HL-60/S4 treated with phorbol 12-myristate 13-acetate at 8.2 ng/mL for 4 days and 3 days (cell line): ENCODE measurements around the gene UAP1L1.

Experiments used
- in situ Hi-C: fragments of 300-500 bp; cut with MboI; formaldehyde crosslinking; loops from 2 replicates; pipeline ENCODE4 v1.15.0; 2022; ENCODE audit warnings: low sequenced_read_pairs

Gene UAP1L1

GRCh38 chr9:137040568-137040967 lies 36.7 kb upstream of the UAP1L1 start:
- in situ Hi-C loops: no loop called here

DNA sequence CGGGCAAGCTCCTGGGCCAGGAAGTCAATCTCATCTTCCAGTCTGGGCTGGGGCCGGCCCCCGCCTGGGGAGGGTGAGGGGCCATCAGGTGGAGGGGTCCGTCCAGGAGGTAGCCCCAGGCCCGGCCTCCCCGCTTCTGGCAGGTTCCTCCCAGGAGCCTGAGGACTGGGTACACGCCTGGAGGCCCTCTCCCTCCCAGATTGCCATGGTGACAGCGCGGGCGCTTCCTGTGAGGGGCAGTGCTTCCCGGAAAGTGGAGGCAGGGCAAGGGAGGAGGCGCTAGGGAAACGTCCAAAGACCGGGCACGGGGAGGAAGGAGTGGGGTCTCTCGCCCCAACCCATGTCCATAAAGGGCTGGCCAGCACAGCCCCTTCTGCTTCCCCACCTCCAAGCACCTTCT lies 36.2 kb upstream of the UAP1L1 start:
- in situ Hi-C loops: no loop called here

DNA sequence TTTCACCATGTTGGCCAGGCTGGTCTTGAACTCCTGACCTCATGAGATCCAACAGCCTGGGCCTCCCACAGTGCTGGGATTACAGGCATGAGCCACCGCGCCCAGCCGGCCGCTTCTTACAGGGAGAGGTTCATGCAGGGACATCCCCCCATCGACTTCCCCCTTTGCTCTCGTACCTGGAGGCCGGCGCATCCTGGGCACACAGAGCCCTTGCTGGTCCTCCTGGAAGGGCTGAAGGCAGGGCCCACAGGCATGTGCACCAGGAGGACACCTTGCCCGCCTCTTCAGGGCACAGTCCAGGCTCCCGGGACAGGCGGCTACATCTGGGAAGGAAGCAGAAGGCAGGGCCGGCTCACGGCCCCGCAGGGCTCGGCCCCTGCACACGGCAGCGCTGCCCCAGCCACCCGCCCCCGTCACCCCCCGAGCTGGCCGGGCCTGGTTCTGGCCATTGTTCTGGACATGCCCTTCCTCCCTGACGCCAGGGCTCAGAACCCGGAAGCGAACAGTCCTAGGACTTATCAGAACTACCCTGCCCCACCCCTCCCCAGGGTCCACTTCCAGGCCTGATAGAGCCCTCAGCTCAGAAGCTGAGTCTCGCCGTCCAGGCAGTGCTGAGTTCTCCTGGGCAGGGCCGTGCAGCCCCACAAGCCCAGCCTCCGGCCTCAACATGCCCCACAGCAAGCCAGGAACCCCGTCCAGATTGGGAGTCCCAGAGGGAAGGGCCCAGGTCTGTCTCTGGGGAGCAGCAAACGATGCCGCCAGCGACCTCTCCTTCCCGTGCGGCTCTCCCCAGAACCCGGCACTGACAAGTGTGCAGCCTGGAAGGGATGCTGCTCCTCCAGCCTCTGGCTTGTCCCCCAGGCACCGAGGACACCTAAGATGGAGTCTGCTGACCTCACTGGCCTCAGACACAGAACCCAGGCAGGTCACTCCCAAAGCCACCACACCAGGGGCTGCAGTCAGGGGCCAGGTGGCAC lies 34.3 kb upstream of the UAP1L1 start:
- in situ Hi-C loops: no loop called here

DNA sequence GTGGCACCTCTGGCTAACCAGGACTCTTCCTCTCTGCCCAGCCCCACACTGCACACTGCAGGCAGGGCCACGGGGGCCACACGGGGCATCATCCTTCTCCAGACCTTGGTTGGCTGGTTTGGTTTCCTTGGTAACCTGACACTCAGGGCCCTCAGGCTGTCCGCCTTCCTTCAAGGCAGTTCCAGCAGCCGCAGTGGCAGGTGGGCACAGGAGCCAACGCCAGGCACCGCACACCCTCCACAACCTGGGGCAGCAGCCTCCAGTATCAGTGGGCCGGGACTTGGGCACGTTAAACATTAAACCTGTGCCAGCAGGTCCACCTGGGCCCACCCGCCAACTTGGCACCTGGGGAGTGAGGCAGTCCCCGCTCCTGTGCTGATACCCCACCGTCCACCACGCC lies 33.3 kb upstream of the UAP1L1 start:
- in situ Hi-C loops: no loop called here

- in situ Hi-C loops: no loop called here
Measured at GRCh38 chr9:137044502-137045177, 32.7 kb upstream of the UAP1L1 start.

DNA sequence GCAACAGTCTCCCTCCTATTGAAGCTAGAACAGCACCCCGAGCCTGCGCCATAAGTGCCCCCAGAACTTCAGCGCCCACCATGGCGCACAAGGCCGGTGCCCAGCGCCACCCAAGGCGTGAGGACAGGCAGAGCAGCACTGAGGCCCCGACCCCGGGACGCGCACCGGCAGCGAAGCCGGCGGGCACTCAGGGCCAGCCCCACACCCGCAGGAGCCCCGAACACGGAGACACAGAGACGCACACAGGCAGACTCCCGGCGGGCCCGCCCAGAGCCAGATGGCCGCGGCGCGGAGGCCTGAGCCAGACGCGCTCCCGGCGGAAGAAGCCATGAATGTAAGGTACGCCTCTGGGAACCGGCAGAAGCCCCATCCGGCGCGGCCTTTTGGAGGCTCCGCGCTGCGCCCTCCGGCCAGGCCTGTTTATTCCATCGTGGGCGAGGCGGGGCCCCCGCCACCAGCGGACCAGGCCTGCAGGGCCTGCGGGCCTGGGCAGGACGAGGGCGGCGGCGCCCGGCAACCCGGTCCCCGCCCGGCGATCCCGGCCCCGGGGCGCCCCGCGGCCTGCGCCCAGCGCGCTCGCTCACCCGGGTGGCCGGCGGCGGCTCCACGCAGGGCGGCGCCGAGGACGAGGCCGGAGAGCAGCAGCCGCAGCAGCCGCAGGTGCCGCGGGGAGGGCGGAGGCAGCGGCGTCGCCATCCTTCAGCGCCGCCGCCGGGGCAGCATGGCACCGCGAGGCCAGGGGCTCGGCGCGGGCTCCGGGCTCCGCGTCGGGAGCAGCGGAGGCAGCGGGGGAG lies 31.8 kb upstream of the UAP1L1 start:
- in situ Hi-C loops: no loop called here

DNA sequence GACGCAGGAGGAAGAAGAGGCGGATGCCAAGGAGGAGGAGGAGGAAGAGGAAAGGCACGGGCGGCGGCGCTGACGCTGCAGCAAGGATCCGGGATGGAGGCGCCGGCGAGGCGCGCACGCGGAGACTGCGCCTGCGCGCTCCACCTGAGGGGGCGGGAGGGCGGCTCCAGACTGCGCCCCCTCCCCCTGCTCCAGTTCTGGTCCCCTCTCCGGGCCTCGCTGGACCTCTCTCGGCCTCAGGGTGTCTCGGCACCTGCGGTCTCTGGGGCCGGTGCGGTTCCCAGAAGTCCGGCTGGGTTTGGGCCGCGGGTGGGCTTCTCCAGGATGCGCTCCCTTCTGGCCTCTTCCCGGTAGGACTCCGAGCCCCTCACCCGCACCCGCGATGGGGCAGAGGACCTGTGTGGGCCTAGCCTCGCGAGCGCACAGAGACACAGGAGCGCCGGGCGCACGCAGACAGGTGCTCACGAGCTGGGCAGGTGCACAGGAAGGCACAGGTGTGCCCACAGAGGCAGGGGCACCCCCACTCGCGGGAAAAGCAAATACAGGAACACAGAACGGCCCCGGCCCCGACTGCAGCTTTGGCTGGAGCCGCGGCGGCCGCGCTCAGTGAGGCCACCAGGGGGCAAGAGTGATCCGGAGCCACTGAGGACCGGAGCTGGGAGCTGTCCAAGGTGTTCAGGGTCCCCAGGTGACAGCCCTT lies 31.1 kb upstream of the UAP1L1 start, which contains the start of gene NPDC1:
Gene NPDC1, minus strand, starts transcription at position 90 of the 700 bp plus-strand sequence. CDS start 188 bp downstream, outside the sequence.
- in situ Hi-C loops: no loop called here

DNA sequence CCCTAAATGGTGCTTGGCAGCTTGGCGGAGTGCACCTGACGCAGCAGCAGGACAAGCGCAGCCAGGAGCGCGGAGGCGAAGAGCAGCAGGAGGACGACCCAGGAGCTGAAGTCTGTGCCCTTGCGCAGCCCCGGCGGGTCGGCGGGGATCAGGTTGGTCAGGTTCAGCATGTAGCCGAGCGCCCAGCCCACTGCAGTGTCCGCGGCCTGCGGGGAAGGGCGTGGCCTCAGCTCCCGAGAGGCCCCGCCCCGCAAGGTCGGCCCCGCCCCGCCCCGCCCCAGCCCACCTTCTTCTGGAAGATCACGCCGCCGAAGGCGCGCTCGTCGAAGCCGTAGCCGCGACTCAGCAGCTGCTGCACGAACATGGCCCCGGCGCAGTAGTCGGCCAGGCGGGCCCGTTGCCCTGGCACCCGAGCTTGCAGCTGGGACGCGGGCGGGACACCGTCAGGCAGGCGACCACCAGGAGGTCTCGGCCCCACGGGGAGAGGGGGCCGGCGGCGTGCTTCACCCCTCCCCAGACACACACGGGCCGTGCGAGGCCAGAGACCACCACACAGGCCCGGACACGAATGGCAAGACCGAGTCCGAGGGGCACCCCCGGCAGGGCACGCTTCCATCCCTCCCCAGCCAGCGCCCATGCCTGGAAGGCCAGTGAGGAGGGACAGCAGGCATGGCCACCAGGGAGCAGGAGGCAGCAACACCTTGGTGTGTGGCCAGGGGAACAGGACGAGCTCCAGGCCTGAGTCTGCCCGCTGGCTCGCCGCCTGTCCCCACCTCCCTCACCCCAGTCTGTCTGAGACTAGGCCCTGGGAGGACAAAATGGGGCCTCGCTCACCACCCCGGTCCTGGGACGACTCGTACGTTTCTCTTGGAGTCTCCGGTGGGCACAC lies 28.4 kb upstream of the UAP1L1 start:
- in situ Hi-C loops: no loop called here

- in situ Hi-C loops: no loop called here
Measured at GRCh38 chr9:137049544-137050449, 27.5 kb upstream of the UAP1L1 start.

- in situ Hi-C loops: no loop called here
Measured at GRCh38 chr9:137050570-137050969, 26.7 kb upstream of the UAP1L1 start.

- in situ Hi-C loops: no loop called here
Measured at GRCh38 chr9:137051145-137051724, 26.1 kb upstream of the UAP1L1 start.

GRCh38 chr9:137052293-137052692 lies 25.0 kb upstream of the UAP1L1 start:
- in situ Hi-C loops: no loop called here

GRCh38 chr9:137052998-137053943 lies 24.0 kb upstream of the UAP1L1 start:
- in situ Hi-C loops: no loop called here

GRCh38 chr9:137053944-137054931 lies 23.1 kb upstream of the UAP1L1 start, which contains the start of gene ENTPD2:
TSS of gene ENTPD2 (minus strand) at chr9:137054061. CDS start at chr9:137053997, 64 bp downstream.
- in situ Hi-C loops: no loop called here

DNA sequence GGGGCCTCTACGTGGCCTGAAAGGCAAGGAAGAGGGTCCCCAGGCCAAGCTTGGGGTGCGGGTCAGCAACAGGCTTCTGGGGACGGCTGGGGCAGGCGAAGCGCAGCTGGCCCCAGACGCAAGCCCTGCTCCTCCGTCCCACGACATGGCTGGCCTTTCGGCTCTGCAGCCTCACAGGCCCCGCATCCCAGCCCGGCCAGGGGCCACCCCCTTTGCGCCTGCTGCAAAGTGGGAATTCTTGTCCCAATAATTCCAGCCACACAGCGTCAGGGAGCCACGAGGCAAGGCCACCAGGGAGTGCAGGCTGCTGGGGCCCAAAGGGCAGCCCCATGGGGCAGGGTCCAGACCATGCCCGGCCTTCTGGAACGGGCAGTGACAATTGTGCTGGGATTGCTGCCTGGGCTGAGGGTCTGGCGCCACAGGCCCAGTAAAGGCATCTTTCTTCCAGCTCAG lies 22.4 kb upstream of the UAP1L1 start:
- in situ Hi-C loops: no loop called here
